PC-9 (cell line): Measurements from ENCODE around the gene ASB13. TPM values are rescaled to one million over a fixed set of nuclear protein-coding genes. Genes with fewer than 3 reads are reported as not detected.

Experiments used
- BruUV-seq: library from RNA; stranded (reverse); fragments of 400-500 nt; replicated peaks from 2 replicates; lab custom pipeline; 2021; lab: Mats Ljungman, UMichigan
- CTCF ChIA-PET: fragments of 300-600 bp; sonication (Branson Sonifier 250); formaldehyde crosslinking; loops from one replicate; lab custom pipeline; 2022; ENCODE audit warnings: antibody characterized with exemption; lab: Charles Lee
- POLR2A ChIA-PET: fragments of 300-600 bp; sonication (Branson Sonifier 250); formaldehyde crosslinking; loops from one replicate; lab custom pipeline; 2022; ENCODE audit warnings: antibody characterized with exemption; ENCODE audit not compliant: unreplicated experiment; lab: Charles Lee
- DNase-seq, 2 experiments: peaks; one replicate each; pipeline versions ENCODE4 v3.0.0 to v3.0.0-alpha.2; 2015 to 2022; ENCODE audit warnings: mixed read lengths in 1 of 2
- H2AFZ ChIP-seq: fragments of 200-600 bp; sonication (generic); 2 replicates; pipeline ENCODE4 v1.8.1; 2017; ENCODE audit warnings: antibody characterized with exemption
- H3F3A ChIP-seq: fragments of 200-600 bp; sonication (generic); 2 replicates; pipeline ENCODE4 v1.8.1; 2017; ENCODE audit warnings: antibody characterized with exemption, mild to moderate bottlenecking, low read depth; ENCODE audit not compliant: insufficient read depth
- H3K27ac ChIP-seq: fragments of 200-600 bp; sonication (generic); 2 replicates; pipeline ENCODE4 v1.6.1; 2016; ENCODE audit warnings: mixed run types
- H3K27me3 ChIP-seq: fragments of 200-600 bp; sonication (generic); 2 replicates; pipeline ENCODE4 v1.6.1; 2016; ENCODE audit warnings: low read depth, mixed run types; ENCODE audit not compliant: insufficient read depth
- H3K36me3 ChIP-seq: fragments of 200-600 bp; sonication (generic); 2 replicates; pipeline ENCODE4 v1.6.1; 2016; ENCODE audit warnings: low read depth, mixed run types
- H3K4me1 ChIP-seq: fragments of 200-600 bp; sonication (generic); replicated peaks from 2 replicates; pipeline ENCODE4 v1.6.1; 2016; ENCODE audit warnings: mixed run types; ENCODE audit not compliant: insufficient read depth
- H3K4me2 ChIP-seq: fragments of 200-600 bp; sonication (generic); 2 replicates; pipeline ENCODE4 v1.6.1; 2017; ENCODE audit warnings: mixed run types
- H3K4me3 ChIP-seq: fragments of 200-600 bp; sonication (generic); 2 replicates; pipeline ENCODE4 v1.6.1; 2016; ENCODE audit warnings: mixed run types
- H3K79me2 ChIP-seq: fragments of 200-600 bp; sonication (generic); 2 replicates; pipeline ENCODE4 v1.6.1; 2017; ENCODE audit warnings: low read depth, mixed run types
- H3K9me2 ChIP-seq: fragments of 200-600 bp; sonication (generic); 2 replicates; pipeline ENCODE4 v1.8.1; 2017; ENCODE audit warnings: mild to moderate bottlenecking; ENCODE audit not compliant: insufficient read depth
- H3K9me3 ChIP-seq: fragments of 200-600 bp; sonication (generic); 2 replicates; pipeline ENCODE4 v1.8.1; 2016; ENCODE audit warnings: low read depth; ENCODE audit not compliant: insufficient read depth
- H4K20me1 ChIP-seq: fragments of 200-600 bp; sonication (generic); 2 replicates; pipeline ENCODE4 v1.8.1; 2017; ENCODE audit not compliant: insufficient read depth
- EZH2 ChIP-seq: fragments of 200-600 bp; sonication (generic); IDR thresholded peaks from 2 replicates; pipeline ENCODE4 v1.8.0; 2017; ENCODE audit warnings: antibody characterized with exemption, low read depth
- intact Hi-C: fragments of 100-400 bp; cut with micrococcal nuclease; formaldehyde crosslinking; loops from one replicate; pipeline ENCODE4 v1.10.0; 2022; ENCODE audit not compliant: unreplicated experiment
- total RNA-seq: library from RNA; stranded (reverse); gene quantifications from 2 replicates; pipeline ENCODE4 v1.2.3, GENCODE V29; 2021
- TF ChIP-seq, protein P1 (sequence below): fragments of 200-600 bp; sonication (generic); conservative IDR thresholded peaks from 2 replicates; pipeline ENCODE4 v1.6.1; 2017; ENCODE audit warnings: mixed run types, antibody characterized with exemption, mild to moderate bottlenecking, moderate library complexity

ASB13 gene
- total RNA-seq, 1 experiment from 2014 or later = 22.2 TPM

DNA sequence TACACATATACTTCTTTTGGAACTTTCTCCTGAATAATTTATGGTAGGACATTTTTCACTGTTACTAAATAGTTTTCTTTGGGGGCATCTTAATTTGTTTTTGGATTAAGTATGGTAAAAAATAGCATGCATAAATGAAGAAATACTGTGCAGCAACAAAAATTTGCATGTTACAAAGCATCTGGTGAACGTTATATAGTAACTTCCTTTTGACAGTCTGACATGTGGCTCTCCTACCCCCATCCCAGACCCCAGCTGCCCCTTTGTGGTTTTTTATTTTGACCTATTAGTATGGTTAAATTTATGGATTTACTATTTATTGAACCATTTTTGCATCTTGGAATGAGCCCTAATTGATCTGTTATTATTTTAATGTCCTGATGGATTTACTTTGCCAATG, 28.2 kb upstream of the ASB13 start:
- Histone ChIP-seq H3K9me3 (no peaks in the 10 kb centered on the region), H3K4me2 (no peak overlapping the region), H3K9me2 (no peaks in the 10 kb centered on the region), H3K79me2 (peaks cover 93% of the 10 kb centered on the region), H3K4me1 (no peaks in the 10 kb centered on the region), H2AFZ (no peak overlapping the region), H3K27ac (no peak overlapping the region), H3K27me3 (no peaks in the 10 kb centered on the region), H3K36me3 (no peaks in the 10 kb centered on the region), H4K20me1 (no peaks in the 10 kb centered on the region), H3F3A (no peaks in the 10 kb centered on the region), H3K4me3 (no peak overlapping the region)
- POLR2A ChIA-PET = no interaction called here
- no TSS peak for BruUV-seq
- TF ChIP-seq EZH2 = no peak
- TF ChIP-seq, protein P1, sequence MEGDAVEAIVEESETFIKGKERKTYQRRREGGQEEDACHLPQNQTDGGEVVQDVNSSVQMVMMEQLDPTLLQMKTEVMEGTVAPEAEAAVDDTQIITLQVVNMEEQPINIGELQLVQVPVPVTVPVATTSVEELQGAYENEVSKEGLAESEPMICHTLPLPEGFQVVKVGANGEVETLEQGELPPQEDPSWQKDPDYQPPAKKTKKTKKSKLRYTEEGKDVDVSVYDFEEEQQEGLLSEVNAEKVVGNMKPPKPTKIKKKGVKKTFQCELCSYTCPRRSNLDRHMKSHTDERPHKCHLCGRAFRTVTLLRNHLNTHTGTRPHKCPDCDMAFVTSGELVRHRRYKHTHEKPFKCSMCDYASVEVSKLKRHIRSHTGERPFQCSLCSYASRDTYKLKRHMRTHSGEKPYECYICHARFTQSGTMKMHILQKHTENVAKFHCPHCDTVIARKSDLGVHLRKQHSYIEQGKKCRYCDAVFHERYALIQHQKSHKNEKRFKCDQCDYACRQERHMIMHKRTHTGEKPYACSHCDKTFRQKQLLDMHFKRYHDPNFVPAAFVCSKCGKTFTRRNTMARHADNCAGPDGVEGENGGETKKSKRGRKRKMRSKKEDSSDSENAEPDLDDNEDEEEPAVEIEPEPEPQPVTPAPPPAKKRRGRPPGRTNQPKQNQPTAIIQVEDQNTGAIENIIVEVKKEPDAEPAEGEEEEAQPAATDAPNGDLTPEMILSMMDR = no peak
- intact Hi-C loops = no loop called here
- CTCF ChIA-PET = no interaction called here
- DNase-seq = no peak

DNA sequence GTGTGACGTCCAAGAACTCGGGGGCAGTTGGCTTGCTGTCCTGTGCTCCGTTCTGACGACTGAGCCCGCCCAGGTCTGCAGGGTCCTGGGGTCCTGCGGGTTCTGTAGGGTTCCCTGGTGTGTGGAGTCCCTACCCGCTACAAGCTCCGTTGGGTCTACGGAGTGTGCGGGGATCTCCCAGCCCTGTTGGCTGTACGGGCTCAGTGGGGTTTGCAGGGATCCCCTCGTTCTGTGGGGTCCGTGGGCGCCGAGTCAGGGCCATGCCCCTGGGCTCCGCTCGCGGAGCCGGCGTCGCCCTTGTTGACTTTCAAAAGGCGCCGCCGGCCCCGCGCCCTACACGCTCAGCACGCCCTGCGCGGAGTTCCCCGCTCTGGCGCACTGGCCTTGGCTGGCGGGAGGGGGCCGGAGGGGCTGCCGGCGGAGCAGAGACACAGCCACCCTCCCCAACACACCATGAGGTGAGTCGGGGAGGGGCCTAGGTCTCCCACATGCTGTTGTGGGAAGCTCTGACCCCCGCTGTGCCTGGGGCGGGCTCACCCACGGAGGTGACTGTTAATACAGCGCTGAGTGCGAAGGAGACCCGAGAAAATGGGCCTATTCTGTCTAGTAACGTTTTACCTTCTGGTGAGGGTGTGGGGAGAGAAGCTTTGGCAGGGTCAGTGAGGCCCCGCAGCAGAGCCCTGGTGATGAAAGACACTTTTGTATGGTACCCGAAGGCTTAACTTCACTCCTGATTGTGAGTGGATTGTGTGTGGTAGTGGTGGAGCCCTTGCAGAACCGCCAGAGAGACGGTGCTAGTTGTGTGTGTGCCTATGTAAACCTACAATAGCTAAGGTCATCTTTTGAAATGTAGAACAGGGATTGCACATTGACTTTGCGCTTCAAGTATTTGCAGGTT, 26.3 kb upstream of the ASB13 start:
- CTCF ChIA-PET = interaction anchor here (0.8 kb wide), 1 partner anchor 14 kb away, joined by 4 read pairs; no protein-coding TSS in a partner anchor

DNA sequence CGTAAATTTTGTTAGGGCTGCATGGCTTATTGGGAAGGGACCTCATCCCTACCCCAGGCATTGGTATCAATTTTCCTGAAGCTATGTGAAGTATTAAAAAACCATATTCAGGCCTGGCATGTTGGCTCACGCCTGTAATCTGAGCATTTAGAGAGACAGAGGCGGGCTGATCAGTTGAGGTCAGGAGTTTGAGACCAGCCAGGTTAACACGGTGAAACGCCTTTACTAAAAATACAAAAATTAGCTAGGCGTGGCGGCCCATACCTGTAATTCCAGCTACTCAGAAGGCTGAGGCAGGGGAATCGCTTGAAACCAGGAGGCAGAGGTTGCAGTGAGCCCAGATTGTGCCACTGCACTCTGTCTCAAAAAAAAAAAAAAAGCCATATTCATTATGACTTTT, 25.4 kb upstream of the ASB13 start:
- Histone ChIP-seq H3K4me3 (no peak overlapping the region), H4K20me1 (peaks cover 3% of the 10 kb centered on the region; the same call in 1 of the 2 replicates), H3K9me3 (no peaks in the 10 kb centered on the region), H3K4me1 (no peaks in the 10 kb centered on the region; the same call in 1 of the 2 replicates), H3K27ac (no peak overlapping the region), H3K27me3 (no peaks in the 10 kb centered on the region), H3K4me2 (no peak overlapping the region), H3K36me3 (no peaks in the 10 kb centered on the region), H3K9me2 (no peaks in the 10 kb centered on the region), H3F3A (no peaks in the 10 kb centered on the region), H2AFZ (no peak overlapping the region), H3K79me2 (peaks cover 95% of the 10 kb centered on the region)
- BruUV-seq = no TSS peak
- intact Hi-C loops = loop anchor here (2.0 kb wide), 1 partner anchor 23 kb away; no protein-coding TSS in a partner anchor
- no peak for TF ChIP-seq EZH2
- TF ChIP-seq, protein P1 = no peak
- ChIA-PET POLR2A (interaction anchor here (0.6 to 0.9 kb wide), 2 partner anchors 196 to 198 kb away, joined by 3 to 25 read pairs; partner anchors contain the start of genes ANKRD16 and FBH1), CTCF (interaction anchor here (0.8 kb wide), 1 partner anchor 15 kb away, joined by 4 read pairs; no protein-coding TSS in a partner anchor)
- peak in 1 of 2 experiments; percentile 23 for DNase-seq

More for the DNA sequence above, 26.3 kb upstream of the ASB13 start:
- Histone ChIP-seq H2AFZ (no peak overlapping the region), H3K4me2 (no peak overlapping the region), H3K4me3 (no peak overlapping the region), H3K4me1 (no peaks in the 10 kb centered on the region), H3K9me3 (no peaks in the 10 kb centered on the region), H3K79me2 (peaks cover 94% of the 10 kb centered on the region), H3K27me3 (no peaks in the 10 kb centered on the region), H3K36me3 (no peaks in the 10 kb centered on the region), H3K9me2 (no peaks in the 10 kb centered on the region), H3F3A (no peaks in the 10 kb centered on the region), H3K27ac (no peak overlapping the region), H4K20me1 (peaks cover 2% of the 10 kb centered on the region; the same call in 1 of the 2 replicates)
- intact Hi-C loops = loop anchor here (2.0 kb wide), 1 partner anchor 22 kb away; no protein-coding TSS in a partner anchor
- no TSS peak for BruUV-seq
- no peak for TF ChIP-seq EZH2
- TF ChIP-seq, protein P1 = no peak
- peak in 1 of 2 experiments; percentile 51 for DNase-seq
- POLR2A ChIA-PET = interaction anchor here (0.6 to 0.9 kb wide), 3 partner anchors 8 to 197 kb away, joined by 3 to 25 read pairs (median 3); partner anchors contain the start of genes ANKRD16, FBH1 and TASOR2
